GM12878 (cell line): ENCODE data around the gene TSPEAR.

Experiments
- MXI1 ChIP-seq: fragments of 150-350 bp; IDR thresholded peaks from 2 replicates; pipeline ENCODE4 v1.6.1; 2011; ENCODE audit warnings: low read depth, mild to moderate bottlenecking, inconsistent platforms, low read length, improper control_type of control experiment
- NR2C2 ChIP-seq: IDR thresholded peaks from 2 replicates; pipeline ENCODE4 v1.6.1; 2011; ENCODE audit warnings: borderline replicate concordance, low read depth; ENCODE audit not compliant: control insufficient read depth, insufficient read length
- SMC3 ChIP-seq: IDR thresholded peaks from 2 replicates; pipeline ENCODE4 v1.6.1; 2011; ENCODE audit warnings: low read length, improper control_type of control experiment, borderline replicate concordance
- TF ChIP-seq, protein P1 (sequence below): fragments of 450-650 bp; formaldehyde crosslinking; IDR thresholded peaks from 2 replicates; pipeline ENCODE4 v1.4.0; 2022; ENCODE audit warnings: mild to moderate bottlenecking, moderate library complexity
- TF ChIP-seq, protein P2 (sequence below), 3 experiments: IDR thresholded peaks in 2 of 3; conservative IDR thresholded peaks in 1 of 3; 2 replicates each; pipeline ENCODE4 v1.5.1; 2011; ENCODE audit warnings: low read depth in 3 of 3, low read length in 3 of 3, mild to moderate bottlenecking in 3 of 3, control low read depth in 2 of 3, moderate library complexity in 2 of 3, inconsistent platforms in 1 of 3, mixed read lengths in 1 of 3; ENCODE audit not compliant: control insufficient read depth in 2 of 3, insufficient read depth in 1 of 3; ENCODE audit errors: extremely low read depth in 1 of 3

GRCh38 chr21:44656868-44657267 is 54.5 kb downstream of the TSPEAR start:
- TF ChIP-seq, protein P1, sequence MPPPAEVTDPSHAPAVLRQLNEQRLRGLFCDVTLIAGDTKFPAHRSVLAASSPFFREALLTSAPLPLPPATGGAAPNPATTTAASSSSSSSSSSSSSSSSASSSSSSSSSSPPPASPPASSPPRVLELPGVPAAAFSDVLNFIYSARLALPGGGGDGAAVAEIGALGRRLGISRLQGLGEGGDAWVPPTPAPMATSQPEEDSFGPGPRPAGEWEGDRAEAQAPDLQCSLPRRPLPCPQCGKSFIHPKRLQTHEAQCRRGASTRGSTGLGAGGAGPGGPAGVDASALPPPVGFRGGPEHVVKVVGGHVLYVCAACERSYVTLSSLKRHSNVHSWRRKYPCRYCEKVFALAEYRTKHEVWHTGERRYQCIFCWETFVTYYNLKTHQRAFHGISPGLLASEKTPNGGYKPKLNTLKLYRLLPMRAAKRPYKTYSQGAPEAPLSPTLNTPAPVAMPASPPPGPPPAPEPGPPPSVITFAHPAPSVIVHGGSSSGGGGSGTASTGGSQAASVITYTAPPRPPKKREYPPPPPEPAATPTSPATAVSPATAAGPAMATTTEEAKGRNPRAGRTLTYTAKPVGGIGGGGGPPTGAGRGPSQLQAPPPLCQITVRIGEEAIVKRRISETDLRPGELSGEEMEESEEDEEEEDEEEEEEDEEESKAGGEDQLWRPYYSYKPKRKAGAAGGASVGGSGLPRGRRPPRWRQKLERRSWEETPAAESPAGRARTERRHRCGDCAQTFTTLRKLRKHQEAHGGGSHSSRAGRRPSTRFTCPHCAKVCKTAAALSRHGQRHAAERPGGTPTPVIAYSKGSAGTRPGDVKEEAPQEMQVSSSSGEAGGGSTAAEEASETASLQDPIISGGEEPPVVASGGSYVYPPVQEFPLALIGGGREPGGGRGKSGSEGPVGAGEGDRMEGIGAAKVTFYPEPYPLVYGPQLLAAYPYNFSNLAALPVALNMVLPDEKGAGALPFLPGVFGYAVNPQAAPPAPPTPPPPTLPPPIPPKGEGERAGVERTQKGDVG (CRISPR knock-in tag), result no peak
- TF ChIP-seq, protein P2, sequence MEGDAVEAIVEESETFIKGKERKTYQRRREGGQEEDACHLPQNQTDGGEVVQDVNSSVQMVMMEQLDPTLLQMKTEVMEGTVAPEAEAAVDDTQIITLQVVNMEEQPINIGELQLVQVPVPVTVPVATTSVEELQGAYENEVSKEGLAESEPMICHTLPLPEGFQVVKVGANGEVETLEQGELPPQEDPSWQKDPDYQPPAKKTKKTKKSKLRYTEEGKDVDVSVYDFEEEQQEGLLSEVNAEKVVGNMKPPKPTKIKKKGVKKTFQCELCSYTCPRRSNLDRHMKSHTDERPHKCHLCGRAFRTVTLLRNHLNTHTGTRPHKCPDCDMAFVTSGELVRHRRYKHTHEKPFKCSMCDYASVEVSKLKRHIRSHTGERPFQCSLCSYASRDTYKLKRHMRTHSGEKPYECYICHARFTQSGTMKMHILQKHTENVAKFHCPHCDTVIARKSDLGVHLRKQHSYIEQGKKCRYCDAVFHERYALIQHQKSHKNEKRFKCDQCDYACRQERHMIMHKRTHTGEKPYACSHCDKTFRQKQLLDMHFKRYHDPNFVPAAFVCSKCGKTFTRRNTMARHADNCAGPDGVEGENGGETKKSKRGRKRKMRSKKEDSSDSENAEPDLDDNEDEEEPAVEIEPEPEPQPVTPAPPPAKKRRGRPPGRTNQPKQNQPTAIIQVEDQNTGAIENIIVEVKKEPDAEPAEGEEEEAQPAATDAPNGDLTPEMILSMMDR (IDR thresholded peaks at IDR 0.05 in 2 of 3, conservative IDR thresholded peaks at IDR 0.05 in 1 of 3; ENCODE audit: control insufficient read depth in 2 of 3, extremely low read depth in 1 of 3, insufficient read depth in 1 of 3, low read depth in 3 of 3, low read length in 3 of 3), result no peak
- TF ChIP-seq SMC3 (no peak), MXI1 (no peak), NR2C2 (no peak)
